NCI-H146 treated with DMSO at 0.1 percent for 48 hours (cell line): Measurements from ENCODE around the gene RABEPK.
"Not testable (repeated sequence)": the region's sequence is repeated elsewhere in the genome, so short reads cannot be mapped to it uniquely, and the experiment has no call there.

Experiments used
- DNase-seq: peaks from one replicate; lab custom pipeline; 2025; ENCODE audit not compliant: unreplicated experiment; lab: John Stamatoyannopoulos, UW

The RABEPK gene, protein sequence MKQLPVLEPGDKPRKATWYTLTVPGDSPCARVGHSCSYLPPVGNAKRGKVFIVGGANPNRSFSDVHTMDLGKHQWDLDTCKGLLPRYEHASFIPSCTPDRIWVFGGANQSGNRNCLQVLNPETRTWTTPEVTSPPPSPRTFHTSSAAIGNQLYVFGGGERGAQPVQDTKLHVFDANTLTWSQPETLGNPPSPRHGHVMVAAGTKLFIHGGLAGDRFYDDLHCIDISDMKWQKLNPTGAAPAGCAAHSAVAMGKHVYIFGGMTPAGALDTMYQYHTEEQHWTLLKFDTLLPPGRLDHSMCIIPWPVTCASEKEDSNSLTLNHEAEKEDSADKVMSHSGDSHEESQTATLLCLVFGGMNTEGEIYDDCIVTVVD

DNA sequence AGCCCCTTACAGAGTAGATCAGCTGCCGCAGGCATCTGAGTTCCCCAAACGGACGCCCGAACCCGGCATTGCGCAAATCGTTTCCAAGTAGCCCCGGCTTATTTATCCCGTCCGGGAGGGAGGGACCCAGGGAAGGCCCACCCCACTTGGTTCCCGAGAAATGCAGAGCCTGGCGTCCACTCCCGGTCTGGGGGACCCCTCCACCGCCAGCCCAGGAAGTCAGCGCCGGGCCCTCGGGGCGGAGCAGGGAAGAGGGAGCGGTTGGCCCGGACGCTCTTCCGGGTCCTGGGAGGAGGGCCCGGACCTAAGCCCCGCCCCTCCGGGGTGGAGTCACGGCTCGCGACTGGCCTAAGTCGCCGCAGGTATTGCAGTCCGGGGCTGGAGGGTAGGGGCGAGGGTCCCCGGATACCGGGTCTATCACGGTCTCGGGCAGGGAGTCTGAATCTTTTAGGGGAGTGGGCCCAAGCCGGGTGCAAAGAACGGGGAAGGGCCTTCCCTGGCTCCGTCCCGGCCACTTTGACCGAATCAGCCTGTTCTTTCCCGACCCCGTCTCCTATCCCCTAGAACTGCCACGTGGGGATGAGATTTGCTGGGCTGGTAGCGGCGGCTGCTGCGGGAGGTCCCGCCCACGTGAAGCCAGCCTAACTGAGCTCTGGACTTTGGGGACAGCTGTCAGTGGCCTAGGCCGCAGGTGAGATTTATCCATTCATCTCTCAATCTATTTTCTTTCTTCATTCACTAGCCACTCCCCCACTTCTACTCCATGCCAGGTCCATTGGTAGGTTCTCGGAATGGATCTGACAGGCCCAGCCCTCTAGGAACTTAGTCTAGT is at the start of gene RABEPK:
Gene RABEPK, plus strand, starts transcription at position 327 of the 832 bp plus-strand sequence. CDS start 2,472 bp downstream, outside the sequence.
- DNase-seq, result peak; percentile 50

DNA sequence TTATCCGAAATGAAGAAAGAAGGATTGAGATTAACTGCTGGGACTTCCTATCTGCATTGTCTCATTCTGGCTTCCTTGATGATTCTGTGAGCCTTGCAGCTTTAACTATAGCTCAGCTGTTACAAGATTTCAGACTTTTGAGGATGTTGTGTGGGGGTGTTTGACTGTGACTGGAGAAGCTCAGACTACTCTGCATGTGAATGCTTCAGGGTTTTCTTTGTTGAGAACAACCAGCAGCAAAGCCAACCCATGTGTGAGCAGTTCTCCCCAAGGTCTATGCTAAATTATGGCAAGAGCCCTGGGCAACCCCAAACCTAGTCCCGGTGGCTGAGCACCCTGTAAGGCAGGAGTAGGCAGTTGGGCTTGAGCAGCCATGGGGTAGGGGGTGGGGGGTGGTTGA is 48.6 kb upstream of the RABEPK start:
- no peak for DNase-seq

DNA sequence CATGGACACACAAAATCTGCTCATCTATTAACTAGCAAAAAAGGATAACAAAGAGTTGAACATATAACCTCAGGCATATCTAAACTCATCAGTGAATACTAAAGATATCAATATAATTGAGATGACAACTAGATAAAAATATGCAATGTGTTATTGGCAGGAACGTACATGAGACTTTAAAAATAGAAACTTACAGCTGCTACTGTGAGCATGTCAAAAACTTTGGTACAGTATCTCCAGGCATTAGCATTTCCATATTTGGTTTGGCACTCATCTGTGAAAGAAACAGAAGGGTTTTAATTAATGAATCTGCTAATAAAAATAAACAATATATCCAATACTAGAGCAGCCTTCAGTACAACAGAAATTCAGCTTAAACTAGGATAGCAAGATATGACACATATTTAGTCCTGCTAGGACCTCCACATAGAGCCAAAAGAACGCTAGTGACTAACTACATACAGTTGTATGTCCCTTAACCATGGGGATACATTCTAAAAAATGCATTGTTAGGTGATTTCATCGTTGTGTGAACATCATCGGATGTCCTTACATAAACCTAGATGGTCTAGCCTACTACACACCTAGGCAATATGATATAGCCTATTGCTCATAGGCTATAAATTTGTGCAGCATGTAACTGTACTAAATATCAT is 46.5 kb upstream of the RABEPK start:
- DNase-seq, result no peak

DNA sequence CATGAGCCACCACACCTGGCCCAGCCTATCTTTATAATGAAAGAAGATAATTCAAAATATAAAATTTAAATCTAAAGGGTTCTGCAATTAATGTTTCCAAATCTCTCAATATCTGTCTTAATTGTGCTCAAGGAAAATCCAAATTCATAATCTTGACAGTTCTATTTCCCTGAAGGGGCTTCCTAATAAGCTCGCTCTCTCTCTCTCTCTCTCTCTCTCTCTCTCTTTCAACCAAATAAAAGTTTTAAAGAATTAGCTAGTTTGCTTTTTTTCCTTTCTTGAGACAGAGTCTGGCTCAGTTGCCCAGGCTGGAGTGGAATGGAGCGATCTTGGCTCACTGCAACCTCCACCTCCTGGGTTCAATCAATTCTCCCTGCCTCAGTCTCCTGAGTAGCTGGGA is 43.8 kb upstream of the RABEPK start:
- DNase-seq, result no peak

DNA sequence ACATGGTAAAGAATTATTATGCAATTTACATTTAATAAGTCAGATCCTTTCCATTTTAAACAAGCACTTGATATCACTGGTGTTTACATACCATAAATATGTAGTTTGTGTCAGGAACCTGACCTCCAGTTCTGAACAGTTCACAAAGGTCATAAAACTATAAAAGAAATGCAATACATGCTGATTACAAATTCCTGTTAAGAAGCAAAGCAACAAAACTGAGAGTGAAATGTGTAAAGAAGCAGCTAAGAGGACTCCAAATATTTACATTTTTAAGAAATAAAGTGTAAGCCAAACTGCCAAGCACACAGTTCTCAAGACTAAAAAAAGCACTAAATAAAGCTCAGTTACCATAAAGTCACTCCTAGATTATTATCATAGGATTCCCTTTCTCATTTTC is 39.6 kb upstream of the RABEPK start:
- DNase-seq, result no peak

DNA sequence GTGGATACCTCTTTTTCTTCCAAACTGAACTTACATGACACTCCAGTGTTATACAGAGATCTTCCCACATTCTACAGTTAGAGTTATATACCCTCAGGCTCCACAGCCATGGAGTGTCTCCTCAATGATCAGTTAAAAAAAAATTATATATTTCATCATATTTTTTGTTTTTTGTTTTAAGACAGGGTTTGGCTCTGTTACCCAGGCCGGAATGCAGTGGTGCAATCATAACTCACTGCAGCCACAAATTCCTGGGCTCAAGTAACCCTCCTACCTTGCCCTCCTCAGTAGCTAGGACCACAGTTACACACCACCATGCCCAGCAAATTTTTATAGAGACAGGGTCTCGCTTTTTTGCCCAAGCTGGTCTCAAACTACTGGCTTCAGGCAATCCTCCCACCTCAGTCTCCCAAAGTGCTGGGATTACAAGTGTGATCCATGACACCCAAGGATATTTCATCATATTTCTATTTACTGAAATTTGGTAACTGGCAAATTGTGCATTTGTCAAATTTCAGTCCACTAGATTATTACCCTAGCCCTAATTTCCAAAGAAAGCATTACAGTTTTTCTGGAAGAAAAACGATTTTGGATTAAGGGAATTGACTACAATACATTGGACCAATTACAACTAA is 38.9 kb upstream of the RABEPK start:
- DNase-seq, result no peak

DNA sequence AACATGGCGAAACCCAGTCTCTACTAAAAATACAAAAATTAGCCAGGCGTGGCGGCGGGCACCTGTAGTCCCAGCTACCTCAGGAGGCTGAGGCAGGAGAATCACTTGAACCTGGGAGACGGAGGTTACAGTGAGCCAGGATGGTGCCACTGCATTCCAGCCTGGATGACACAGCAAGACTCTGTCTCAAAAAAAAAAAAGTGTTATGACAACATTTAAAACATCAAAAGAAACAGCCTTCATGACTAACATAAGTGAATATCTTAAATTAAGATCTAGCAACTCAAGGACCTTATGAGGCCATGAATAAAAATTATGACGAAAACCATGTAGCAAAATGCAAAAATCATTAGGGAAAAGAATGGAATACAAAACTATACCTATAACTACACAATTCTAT is 37.5 kb upstream of the RABEPK start:
- not testable (repeated sequence) for DNase-seq

DNA sequence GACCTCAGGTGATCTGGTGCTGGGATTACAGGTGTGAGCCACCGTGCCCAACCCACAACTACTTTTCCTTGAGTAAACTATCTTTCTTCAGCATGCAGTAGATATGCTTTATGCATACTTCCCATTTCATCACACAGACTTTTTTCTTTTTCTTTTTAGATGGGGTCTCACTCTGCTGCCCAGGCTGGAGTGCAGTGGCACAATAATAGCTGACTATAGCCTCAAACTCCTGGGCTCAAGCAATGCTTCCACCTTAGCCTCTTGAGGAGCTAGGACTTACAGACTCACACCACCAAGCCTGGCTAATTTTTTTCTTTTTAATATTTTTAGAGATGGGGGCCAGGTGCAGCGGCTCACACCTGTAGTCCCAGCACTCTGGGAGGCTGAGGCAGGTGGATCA is 33.6 kb upstream of the RABEPK start:
- no peak for DNase-seq

DNA sequence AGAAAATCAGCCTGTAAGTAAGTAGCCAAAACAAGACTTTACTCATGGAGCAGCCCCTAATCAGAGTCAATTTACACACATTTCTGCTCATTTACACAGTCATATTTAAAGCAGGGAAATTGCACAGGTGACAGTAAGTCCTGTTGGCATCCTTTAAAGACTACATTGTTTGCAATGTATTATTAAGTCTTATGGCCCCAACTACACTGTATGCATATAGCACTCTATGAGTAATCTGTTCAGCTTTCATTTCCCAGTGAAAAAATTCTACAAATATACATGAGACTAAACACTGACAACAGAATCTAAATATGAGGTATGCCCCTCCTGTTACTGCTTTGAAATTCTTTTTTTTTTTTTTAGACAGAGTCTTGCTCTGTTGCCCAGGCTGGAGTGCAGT is 30.4 kb upstream of the RABEPK start:
- DNase-seq, result no peak

DNA sequence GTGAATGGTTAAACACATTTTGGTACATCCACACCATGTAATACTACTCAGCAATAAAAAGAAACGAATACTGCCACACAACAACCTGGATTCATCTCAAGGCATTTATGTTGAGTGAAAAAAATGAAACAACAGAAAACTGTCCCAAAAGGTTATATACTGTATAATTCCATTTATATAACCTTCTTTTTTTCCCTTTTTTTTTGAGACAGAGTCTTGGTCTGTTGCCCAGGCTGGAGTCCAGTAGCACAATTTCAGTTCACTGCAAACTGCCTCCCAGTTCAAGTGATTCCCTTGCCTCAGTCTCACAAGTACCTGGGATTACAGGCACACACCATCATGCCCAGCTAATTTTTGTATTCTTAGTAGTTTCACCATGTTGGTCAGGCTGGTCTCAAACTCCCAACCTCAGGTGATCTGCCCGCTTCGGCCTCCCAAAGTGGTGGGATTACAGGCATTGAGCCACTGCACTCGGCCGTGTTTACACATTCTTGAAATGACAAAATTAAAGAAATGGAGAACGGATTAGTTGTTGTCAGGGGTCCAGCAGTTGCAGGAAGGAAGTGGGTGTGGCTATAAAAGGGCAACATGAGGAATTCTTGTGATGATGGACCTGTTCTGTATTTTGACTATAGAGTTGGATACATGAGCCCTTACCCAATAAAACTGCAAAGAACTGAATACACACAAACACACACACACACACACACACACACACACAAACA is 28.1 kb upstream of the RABEPK start:
- no peak for DNase-seq

DNA sequence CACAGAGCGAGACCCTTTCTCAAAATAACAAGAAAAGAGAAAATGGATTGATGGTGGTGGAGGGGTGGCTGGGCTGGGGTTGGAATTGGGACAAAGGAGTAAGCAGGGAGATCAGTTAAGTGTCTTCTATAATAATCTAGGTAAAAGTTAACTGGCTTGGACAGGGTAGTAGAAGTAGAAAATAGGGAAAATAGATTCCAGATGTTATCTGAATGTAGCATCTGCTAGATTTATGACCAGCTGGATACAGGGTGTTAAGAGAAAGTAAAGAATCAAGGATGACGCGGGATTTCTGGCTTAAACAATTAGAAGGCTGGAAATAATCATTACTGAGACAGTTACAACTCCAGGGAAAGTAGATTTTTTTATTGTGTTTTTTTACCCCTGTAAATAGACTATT is 23.7 kb upstream of the RABEPK start:
- DNase-seq, result no peak

DNA sequence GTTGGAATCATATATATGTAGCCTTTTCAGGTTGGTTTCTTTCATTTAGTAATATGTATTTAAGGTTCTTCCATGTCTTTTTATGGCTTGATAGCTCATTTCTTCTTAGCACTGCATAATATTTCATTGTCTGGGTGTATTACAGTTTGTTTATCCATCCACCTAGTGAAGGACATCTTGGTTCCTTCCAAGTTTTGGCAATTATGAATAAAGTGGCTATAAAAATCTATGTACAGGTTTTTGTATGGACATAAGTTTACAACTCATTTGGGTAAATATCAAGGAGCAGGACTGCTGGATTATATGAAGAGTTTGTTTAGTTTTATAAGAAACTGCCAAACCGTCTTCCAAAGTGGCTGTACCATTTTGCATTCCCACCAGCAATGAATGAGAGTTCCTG is 22.5 kb upstream of the RABEPK start:
- no peak for DNase-seq

DNA sequence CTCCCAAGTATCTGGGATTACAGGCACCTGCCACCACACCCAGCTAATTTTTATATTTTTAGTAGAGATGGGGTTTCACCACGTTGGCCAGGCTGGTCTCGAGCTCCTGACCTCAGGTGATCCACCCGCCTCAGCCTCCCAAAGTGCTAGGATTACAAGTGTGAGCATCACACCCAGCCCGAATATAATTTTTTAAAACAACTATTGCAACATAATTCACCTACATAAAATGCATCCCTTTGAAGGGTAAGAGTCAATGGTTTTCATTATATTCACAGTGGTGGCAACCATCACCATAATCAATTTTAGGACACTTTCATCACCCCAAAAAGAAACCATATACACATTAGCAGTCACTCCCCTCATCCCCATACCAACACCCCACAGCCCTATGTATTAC is 20.6 kb upstream of the RABEPK start:
- not testable (repeated sequence) for DNase-seq

DNA sequence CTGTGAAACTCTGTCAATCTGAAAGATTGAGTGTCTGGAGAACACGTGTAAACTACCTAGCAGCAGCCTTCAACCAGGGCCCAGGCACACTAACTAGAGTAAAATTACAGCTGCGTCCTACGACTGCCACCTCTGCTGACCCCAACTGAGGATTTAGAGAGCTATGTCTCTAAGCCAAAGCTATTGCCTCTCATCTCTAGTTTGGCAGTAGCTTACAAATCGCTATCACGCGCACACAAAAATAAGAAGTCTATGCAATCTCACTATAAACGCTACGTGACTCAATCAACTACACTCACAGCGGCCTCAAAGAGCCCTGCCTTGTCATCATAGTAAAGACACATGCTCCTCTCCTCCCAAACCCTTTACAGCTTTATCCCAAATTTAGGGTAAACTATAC is 19.5 kb upstream of the RABEPK start:
- no peak for DNase-seq

DNA sequence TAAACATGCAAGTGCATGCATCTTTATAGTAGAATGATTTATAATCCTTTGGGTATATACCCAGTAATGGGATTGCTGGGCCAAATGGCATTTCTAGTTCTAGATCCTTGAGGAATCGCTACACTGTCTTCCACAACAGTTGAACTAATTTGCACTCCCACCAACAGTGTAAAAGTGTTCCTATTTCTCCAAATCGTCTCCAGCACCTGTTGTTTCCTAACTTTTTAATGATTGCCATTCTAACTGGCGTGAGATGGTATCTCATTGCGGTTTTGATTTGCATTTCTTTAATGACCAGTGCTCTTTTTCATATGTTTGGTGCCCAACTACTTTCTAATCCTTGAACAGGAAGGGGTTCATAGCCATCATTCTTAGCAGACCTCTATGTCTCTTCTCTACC is 18.6 kb upstream of the RABEPK start:
- DNase-seq, result not testable (repeated sequence)

DNA sequence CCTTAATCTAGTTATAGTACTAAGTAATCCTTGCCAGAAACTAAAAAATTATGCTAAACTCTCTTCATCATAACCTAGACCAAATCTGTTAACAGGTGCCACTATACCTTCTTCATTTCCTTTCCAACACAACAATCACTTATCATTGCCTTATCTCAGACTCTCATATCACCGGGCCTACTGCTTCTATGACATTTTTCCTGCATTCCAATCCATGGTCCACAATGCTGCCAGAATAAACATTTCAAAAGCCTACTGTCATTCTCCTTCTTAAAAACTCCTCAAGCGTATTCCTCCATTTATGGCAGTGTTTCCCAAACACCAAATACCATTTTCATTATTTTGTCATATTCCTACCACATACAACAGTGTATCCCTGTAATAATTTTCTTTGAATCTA is 17.3 kb upstream of the RABEPK start:
- DNase-seq, result no peak

DNA sequence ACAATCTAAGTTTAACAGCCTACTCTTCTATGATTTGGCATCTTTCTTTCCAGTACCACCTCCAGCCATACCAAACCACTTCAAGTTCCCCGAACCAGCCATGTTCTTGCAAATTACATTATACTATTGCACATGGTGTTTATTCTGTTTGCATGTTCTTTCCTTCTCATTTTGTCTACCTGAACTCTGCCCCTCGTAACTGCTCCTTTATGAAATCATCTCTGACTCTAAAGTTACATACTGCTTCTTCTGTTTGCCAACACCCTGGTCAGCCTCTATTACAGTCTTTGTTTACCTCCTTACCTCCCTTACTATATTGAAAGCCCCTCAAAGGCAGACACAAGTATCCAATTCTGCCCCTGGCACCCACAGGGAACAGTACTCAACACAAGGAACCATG is 16.8 kb upstream of the RABEPK start:
- no peak for DNase-seq

DNA sequence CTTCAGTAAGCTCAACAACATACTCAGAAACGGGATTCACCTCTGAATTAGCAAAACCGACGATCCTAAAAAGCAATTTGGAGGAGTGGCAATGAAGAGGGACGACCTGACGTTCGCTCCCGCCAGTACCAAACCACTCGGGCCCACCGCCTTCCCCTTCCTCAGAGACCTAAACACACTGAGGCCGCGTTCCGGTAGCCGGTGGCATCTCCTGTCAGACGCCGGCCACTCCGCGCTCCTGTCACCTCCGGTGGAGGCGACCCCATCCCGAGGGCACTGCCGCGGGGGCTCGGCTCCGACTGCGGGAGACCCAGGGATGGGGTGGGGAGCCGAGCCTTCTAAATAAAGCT is 11.4 kb upstream of the RABEPK start:
- DNase-seq, result no peak

DNA sequence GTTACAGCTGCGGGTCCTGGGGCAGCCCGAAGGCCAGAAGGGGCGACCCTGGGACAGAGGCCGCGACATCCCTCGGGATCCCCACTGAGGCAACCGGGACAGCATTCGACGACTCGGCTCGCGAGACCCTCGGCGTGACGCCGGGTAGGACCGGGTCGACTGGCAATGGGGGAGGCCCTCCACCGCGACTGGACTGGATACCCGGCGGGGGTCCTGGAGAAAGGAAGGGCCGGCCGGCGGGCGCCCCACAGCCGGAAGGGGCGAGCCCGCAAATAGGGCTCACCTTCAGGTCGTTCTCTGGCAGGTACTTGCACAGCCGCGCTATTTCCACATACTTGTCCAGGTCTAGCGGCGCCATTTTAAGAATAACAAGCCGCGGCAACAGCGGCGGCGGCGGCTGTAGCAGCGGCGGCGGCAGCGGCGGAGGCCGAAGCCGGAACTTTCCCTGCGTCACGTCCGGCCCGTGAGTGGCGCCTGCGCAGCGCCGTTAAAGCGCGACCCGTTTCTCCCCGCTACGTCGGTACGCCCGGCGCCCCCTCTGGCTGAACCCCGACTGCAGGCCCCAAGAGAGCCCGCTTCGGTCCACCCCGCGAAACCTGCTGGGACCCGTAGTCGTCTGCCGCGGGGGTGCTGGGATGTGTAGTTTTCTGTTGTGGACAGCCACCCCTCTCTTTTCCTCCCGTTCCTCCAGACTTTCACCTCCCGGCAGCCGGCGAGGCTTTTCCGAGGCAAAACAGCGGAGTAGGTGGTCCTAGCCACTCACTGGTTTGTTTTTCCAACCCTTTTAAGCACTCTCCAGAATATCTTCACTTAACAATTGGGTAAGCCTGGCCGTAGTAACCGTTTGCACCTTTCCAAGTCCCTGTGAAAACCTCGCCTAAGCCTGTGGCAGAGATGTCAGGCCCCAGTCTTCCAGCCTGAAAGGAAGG is 10.7 kb upstream of the RABEPK start, which contains the start of gene PPP6C:
Gene PPP6C, minus strand, starts transcription at position 443 of the 929 bp plus-strand sequence. Its CDS starts 85 bp downstream, at position 358.
- peak; percentile 62 for DNase-seq
